HCT116 (cell line): ENCODE measurements around the gene SECISBP2L. TPM values are rescaled to one million over a fixed set of nuclear protein-coding genes. Genes with fewer than 3 reads are reported as not detected.

Source experiments
- ATAC-seq: fragments of 200-7000 bp; cut with Tn5 transposase; 2 replicates; pipeline ENCODE4 v1.9.1; 2020; ENCODE audit warnings: mild to moderate bottlenecking, moderate library complexity
- BruUV-seq: library from RNA; stranded (reverse); fragments of 400-500 nt; replicated peaks from 2 replicates; lab custom pipeline; 2021; lab: Mats Ljungman, UMichigan
- CTCF ChIA-PET: fragments of 300-600 bp; sonication (Branson Sonifier 250); formaldehyde crosslinking; loops from one replicate; lab custom pipeline; 2021; ENCODE audit warnings: antibody characterized with exemption; lab: Charles Lee
- POLR2A ChIA-PET: fragments of 300-600, 350-600 bp; sonication (Branson Sonifier 250); formaldehyde crosslinking; loops from one replicate; lab custom pipeline; 2021; ENCODE audit warnings: antibody characterized with exemption; lab: Charles Lee
- RAD21 ChIA-PET, 2 experiments: fragments of 300-600 bp; sonication (Branson Sonifier 250); formaldehyde crosslinking; loops; one replicate each; lab custom pipeline; 2023; ENCODE audit warnings: low total read pairs in 2 of 2; ENCODE audit not compliant: uncharacterized antibody in 2 of 2, unreplicated experiment in 2 of 2, low non-redundant PET in 1 of 2; lab: Charles Lee
- DNase-seq: peaks from one replicate; pipeline ENCODE4 v3.0.0-alpha.2; 2010; ENCODE audit warnings: low read depth, low spot score
- H2AFZ ChIP-seq: fragments of 200-600 bp; shearing (Covaris generic), sonication (generic); 2 replicates; pipeline ENCODE4 v1.6.1; 2017; ENCODE audit warnings: low read depth, mixed run types, mixed read lengths, antibody characterized with exemption, low read length; ENCODE audit not compliant: poor library complexity, severe bottlenecking
- H3K27ac ChIP-seq: 2 replicates; pipeline ENCODE4 v1.5.1; 2012; ENCODE audit warnings: low read depth, low read length
- H3K27me3 ChIP-seq: fragments of 200-600 bp; sonication (generic); 2 replicates; pipeline ENCODE4 v1.6.1; 2016; ENCODE audit warnings: mixed run types, low read length, mixed read lengths; ENCODE audit not compliant: insufficient read depth
- H3K36me3 ChIP-seq, 2 experiments: fragments of 200-500 bp in 1 of 2; fragments of 200-600 bp in 1 of 2; sonication (Bioruptor generic) in 1 of 2; sonication (generic) in 1 of 2; 2 replicates each; pipeline versions ENCODE4 v1.5.1 to v1.6.1; 2014 to 2016; ENCODE audit warnings: low read length in 2 of 2, inconsistent platforms in 1 of 2, mixed read lengths in 1 of 2, mixed run types in 1 of 2; ENCODE audit not compliant: insufficient read depth in 2 of 2, control insufficient read depth in 1 of 2
- H3K4me1 ChIP-seq, 2 experiments: fragments of 200-600 bp in 1 of 2; sonication (generic) in 1 of 2; 2 replicates each; pipeline versions ENCODE4 v1.5.1 to v1.6.1; 2012 to 2017; ENCODE audit warnings: low read length in 2 of 2, inconsistent platforms in 1 of 2, mild to moderate bottlenecking in 1 of 2, mixed read lengths in 1 of 2, mixed run types in 1 of 2, moderate library complexity in 1 of 2; ENCODE audit not compliant: insufficient read depth in 2 of 2, control insufficient read depth in 1 of 2
- H3K4me2 ChIP-seq: fragments of 200-600 bp; sonication (generic); 2 replicates; pipeline ENCODE4 v1.6.1; 2017; ENCODE audit warnings: mixed run types, low read length, mixed read lengths
- H3K4me3 ChIP-seq, 2 experiments: fragments of 200-600 bp in 1 of 2; sonication (generic) in 1 of 2; replicated peaks in 1 of 2; 2 replicates each; pipeline ENCODE4 v1.5.1; 2011 to 2016; ENCODE audit warnings: low read length in 2 of 2, control low read depth in 1 of 2, low read depth in 1 of 2, mild to moderate bottlenecking in 1 of 2, mixed read lengths in 1 of 2, mixed run types in 1 of 2
- H3K79me2 ChIP-seq: fragments of 200-600 bp; sonication (generic); 2 replicates; pipeline ENCODE4 v1.6.1; 2017; ENCODE audit warnings: mild to moderate bottlenecking, mixed run types, low read length, moderate library complexity, mixed read lengths; ENCODE audit not compliant: insufficient read depth
- H3K9ac ChIP-seq: fragments of 200-600 bp; sonication (generic); 2 replicates; pipeline ENCODE4 v1.6.1; 2016; ENCODE audit warnings: low read length, mixed read lengths
- H3K9me2 ChIP-seq: fragments of 200-600 bp; sonication (generic), shearing (Covaris generic); 2 replicates; pipeline ENCODE4 v1.6.1; 2017; ENCODE audit warnings: mixed run types, mild to moderate bottlenecking, moderate library complexity; ENCODE audit not compliant: insufficient read depth
- H3K9me3 ChIP-seq, 2 experiments: fragments of 200-500 bp in 1 of 2; fragments of 200-600 bp in 1 of 2; sonication (Bioruptor generic) in 1 of 2; sonication (generic) in 1 of 2; 2 replicates each; pipeline ENCODE4 v1.6.1; 2014 to 2017; ENCODE audit warnings: low read length in 2 of 2, mixed read lengths in 2 of 2, inconsistent platforms in 1 of 2, low read depth in 1 of 2, mild to moderate bottlenecking in 1 of 2, mixed run types in 1 of 2, moderate library complexity in 1 of 2; ENCODE audit not compliant: control insufficient read depth in 1 of 2, insufficient read depth in 1 of 2
- H4K20me1 ChIP-seq: fragments of 200-600 bp; sonication (generic), shearing (Covaris generic); 2 replicates; pipeline ENCODE4 v1.6.1; 2017; ENCODE audit warnings: mixed run types, mild to moderate bottlenecking, moderate library complexity; ENCODE audit not compliant: insufficient read depth
- CBX3 ChIP-seq: IDR thresholded peaks from 2 replicates; pipeline ENCODE4 v1.6.1; 2012; ENCODE audit warnings: low read depth
- CEBPB ChIP-seq: IDR thresholded peaks from 2 replicates; pipeline ENCODE4 v1.6.1; 2012; ENCODE audit warnings: low read depth
- EGR1 ChIP-seq: IDR thresholded peaks from 2 replicates; pipeline ENCODE4 v1.6.1; 2012; ENCODE audit warnings: low read depth
- ELF1 ChIP-seq: IDR thresholded peaks from 2 replicates; pipeline ENCODE4 v1.6.1; 2012; ENCODE audit warnings: low read depth, borderline replicate concordance
- EZH2 ChIP-seq: fragments of 200-600 bp; sonication (generic); IDR thresholded peaks from 2 replicates; pipeline ENCODE4 v1.6.1; 2017; ENCODE audit warnings: antibody characterized with exemption, mixed run types
- EZH2phosphoT487 ChIP-seq: fragments of 200-600 bp; IDR thresholded peaks from 2 replicates; pipeline ENCODE4 v1.6.1; 2018; ENCODE audit warnings: antibody characterized with exemption, borderline replicate concordance
- FOSL1 ChIP-seq: IDR thresholded peaks from 2 replicates; pipeline ENCODE4 v1.6.1; 2012; ENCODE audit warnings: low read depth
- JUND ChIP-seq: IDR thresholded peaks from 2 replicates; pipeline ENCODE4 v1.6.1; 2012
- SIN3A ChIP-seq: IDR thresholded peaks from 2 replicates; pipeline ENCODE4 v1.6.1; 2012; ENCODE audit warnings: low read depth
- SP1 ChIP-seq: IDR thresholded peaks from 2 replicates; pipeline ENCODE4 v1.6.1; 2012; ENCODE audit warnings: low read depth
- SRF ChIP-seq: IDR thresholded peaks from 2 replicates; pipeline ENCODE4 v1.6.1; 2012; ENCODE audit warnings: low read depth
- TCF7L2 ChIP-seq: IDR thresholded peaks from 2 replicates; pipeline ENCODE4 v1.7.0; 2011; ENCODE audit warnings: borderline replicate concordance, inconsistent platforms; ENCODE audit not compliant: insufficient read depth, insufficient read length; ENCODE audit errors: extremely low read depth
- ZFX ChIP-seq: fragments of 450-650 bp; IDR thresholded peaks from 2 replicates; pipeline ENCODE4 v1.6.1; 2017
- ZNF274 ChIP-seq: fragments of 200-500 bp; sonication (Bioruptor generic); IDR thresholded peaks from 2 replicates; pipeline ENCODE4 v1.6.1; 2014; ENCODE audit warnings: mild to moderate bottlenecking, low read depth, low read length, inconsistent platforms
- intact Hi-C: fragments of 100-400 bp; cut with micrococcal nuclease; formaldehyde crosslinking; loops from 2 replicates; pipeline ENCODE4 v1.10.0; 2022
- total RNA-seq: library from RNA; stranded (reverse); gene quantifications from one replicate; pipeline ENCODE4 v1.2.1, GENCODE V29; 2021; ENCODE audit not compliant: unreplicated experiment
- TF ChIP-seq, protein P1 (sequence below): IDR thresholded peaks from 2 replicates; pipeline ENCODE4 v1.6.1; 2012; ENCODE audit warnings: low read depth
- TF ChIP-seq, protein P2 (sequence below), 3 experiments: fragments of 200-600 bp in 1 of 3; sonication (generic) in 1 of 3; IDR thresholded peaks in 2 of 3; conservative IDR thresholded peaks in 1 of 3; 2 replicates each; pipeline ENCODE4 v1.5.1; 2012 to 2017; ENCODE audit warnings: low read depth in 2 of 3, low read length in 2 of 3, antibody characterized with exemption in 1 of 3, borderline replicate concordance in 1 of 3, control low read depth in 1 of 3, mild to moderate bottlenecking in 1 of 3, mixed read lengths in 1 of 3, mixed run types in 1 of 3, moderate library complexity in 1 of 3; ENCODE audit not compliant: insufficient read depth in 1 of 3
- TF ChIP-seq, protein P3 (sequence below): IDR thresholded peaks from 2 replicates; pipeline ENCODE4 v1.6.1; 2012
- TF ChIP-seq, protein P4 (sequence below): IDR thresholded peaks from 2 replicates; pipeline ENCODE4 v1.6.1; 2011; ENCODE audit warnings: mild to moderate bottlenecking, low read length, moderate library complexity; ENCODE audit not compliant: insufficient replicate concordance; ENCODE audit errors: extremely low read depth

Gene SECISBP2L
- total RNA-seq, 1 experiment from 2014 or later, result 22.9 TPM

DNA sequence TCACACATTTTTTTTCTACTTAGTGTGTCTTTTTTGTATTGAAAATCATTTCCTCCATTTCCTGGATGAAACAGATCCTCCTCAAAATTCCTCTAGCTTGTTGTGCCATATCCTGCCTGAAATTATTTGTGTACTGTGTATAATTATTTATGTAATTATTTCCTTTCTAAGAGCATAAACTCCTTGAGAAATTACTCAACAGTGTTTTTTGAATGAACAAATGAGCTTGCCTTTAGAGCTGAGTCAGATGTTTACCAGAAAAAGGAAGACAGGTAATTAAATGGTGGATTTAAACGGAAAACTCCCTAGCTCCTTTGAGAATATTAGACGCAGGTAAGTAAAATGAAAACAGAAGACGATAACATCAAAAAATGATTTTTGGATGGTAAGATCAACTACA, 13.2 kb upstream of the SECISBP2L start:
- H3K4me1 ChIP-seq, result no peaks in the 10 kb centered on the region
- no peak overlapping the region for H3K9ac ChIP-seq
- H3K79me2 ChIP-seq, result no peaks in the 10 kb centered on the region
- H4K20me1 ChIP-seq, result no peaks in the 10 kb centered on the region
- POLR2A ChIA-PET, result no interaction called here
- H2AFZ ChIP-seq, result no peak overlapping the region
- H3K4me2 ChIP-seq, result no peak overlapping the region
- DNase-seq (no peak), ATAC-seq (no peak)
- no peaks in the 10 kb centered on the region for H3K27me3 ChIP-seq
- H3K9me2 ChIP-seq, result no peaks in the 10 kb centered on the region
- CTCF ChIA-PET, result interaction anchor here (1.9 kb wide), 1 partner anchor 9 kb away, joined by 4 read pairs; no protein-coding TSS in a partner anchor
- intact Hi-C loops, result no loop called here
- H3K9me3 ChIP-seq, result no peaks in the 10 kb centered on the region
- RAD21 ChIA-PET, result no interaction called here
- H3K36me3 ChIP-seq, result no peaks in the 10 kb centered on the region
- H3K4me3 ChIP-seq, result no peak overlapping the region
- TF ChIP-seq ELF1 (no peak), SP1 (no peak), FOSL1 (no peak), EZH2phosphoT487 (no peak), ZNF274 (no peak), SIN3A (no peak), CEBPB (no peak), CBX3 (no peak), ZFX (no peak), EGR1 (no peak), JUND (no peak), EZH2 (no peak), SRF (no peak), TCF7L2 (no peak)
- TF ChIP-seq, protein P1, sequence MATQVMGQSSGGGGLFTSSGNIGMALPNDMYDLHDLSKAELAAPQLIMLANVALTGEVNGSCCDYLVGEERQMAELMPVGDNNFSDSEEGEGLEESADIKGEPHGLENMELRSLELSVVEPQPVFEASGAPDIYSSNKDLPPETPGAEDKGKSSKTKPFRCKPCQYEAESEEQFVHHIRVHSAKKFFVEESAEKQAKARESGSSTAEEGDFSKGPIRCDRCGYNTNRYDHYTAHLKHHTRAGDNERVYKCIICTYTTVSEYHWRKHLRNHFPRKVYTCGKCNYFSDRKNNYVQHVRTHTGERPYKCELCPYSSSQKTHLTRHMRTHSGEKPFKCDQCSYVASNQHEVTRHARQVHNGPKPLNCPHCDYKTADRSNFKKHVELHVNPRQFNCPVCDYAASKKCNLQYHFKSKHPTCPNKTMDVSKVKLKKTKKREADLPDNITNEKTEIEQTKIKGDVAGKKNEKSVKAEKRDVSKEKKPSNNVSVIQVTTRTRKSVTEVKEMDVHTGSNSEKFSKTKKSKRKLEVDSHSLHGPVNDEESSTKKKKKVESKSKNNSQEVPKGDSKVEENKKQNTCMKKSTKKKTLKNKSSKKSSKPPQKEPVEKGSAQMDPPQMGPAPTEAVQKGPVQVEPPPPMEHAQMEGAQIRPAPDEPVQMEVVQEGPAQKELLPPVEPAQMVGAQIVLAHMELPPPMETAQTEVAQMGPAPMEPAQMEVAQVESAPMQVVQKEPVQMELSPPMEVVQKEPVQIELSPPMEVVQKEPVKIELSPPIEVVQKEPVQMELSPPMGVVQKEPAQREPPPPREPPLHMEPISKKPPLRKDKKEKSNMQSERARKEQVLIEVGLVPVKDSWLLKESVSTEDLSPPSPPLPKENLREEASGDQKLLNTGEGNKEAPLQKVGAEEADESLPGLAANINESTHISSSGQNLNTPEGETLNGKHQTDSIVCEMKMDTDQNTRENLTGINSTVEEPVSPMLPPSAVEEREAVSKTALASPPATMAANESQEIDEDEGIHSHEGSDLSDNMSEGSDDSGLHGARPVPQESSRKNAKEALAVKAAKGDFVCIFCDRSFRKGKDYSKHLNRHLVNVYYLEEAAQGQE, result no peak
- TF ChIP-seq, protein P2, sequence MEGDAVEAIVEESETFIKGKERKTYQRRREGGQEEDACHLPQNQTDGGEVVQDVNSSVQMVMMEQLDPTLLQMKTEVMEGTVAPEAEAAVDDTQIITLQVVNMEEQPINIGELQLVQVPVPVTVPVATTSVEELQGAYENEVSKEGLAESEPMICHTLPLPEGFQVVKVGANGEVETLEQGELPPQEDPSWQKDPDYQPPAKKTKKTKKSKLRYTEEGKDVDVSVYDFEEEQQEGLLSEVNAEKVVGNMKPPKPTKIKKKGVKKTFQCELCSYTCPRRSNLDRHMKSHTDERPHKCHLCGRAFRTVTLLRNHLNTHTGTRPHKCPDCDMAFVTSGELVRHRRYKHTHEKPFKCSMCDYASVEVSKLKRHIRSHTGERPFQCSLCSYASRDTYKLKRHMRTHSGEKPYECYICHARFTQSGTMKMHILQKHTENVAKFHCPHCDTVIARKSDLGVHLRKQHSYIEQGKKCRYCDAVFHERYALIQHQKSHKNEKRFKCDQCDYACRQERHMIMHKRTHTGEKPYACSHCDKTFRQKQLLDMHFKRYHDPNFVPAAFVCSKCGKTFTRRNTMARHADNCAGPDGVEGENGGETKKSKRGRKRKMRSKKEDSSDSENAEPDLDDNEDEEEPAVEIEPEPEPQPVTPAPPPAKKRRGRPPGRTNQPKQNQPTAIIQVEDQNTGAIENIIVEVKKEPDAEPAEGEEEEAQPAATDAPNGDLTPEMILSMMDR (IDR thresholded peaks at IDR 0.05 in 2 of 3, conservative IDR thresholded peaks at IDR 0.05 in 1 of 3; ENCODE audit: borderline replicate concordance in 1 of 3, insufficient read depth in 1 of 3, low read depth in 2 of 3, low read length in 2 of 3), result no peak
- TF ChIP-seq, protein P3, sequence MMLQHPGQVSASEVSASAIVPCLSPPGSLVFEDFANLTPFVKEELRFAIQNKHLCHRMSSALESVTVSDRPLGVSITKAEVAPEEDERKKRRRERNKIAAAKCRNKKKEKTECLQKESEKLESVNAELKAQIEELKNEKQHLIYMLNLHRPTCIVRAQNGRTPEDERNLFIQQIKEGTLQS, result no peak
- TF ChIP-seq, protein P4, sequence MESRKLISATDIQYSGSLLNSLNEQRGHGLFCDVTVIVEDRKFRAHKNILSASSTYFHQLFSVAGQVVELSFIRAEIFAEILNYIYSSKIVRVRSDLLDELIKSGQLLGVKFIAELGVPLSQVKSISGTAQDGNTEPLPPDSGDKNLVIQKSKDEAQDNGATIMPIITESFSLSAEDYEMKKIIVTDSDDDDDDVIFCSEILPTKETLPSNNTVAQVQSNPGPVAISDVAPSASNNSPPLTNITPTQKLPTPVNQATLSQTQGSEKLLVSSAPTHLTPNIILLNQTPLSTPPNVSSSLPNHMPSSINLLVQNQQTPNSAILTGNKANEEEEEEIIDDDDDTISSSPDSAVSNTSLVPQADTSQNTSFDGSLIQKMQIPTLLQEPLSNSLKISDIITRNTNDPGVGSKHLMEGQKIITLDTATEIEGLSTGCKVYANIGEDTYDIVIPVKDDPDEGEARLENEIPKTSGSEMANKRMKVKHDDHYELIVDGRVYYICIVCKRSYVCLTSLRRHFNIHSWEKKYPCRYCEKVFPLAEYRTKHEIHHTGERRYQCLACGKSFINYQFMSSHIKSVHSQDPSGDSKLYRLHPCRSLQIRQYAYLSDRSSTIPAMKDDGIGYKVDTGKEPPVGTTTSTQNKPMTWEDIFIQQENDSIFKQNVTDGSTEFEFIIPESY, result no peak
- TF ChIP-seq, all 23 proteins: peak for 0
- H3K27ac ChIP-seq, result no peak overlapping the region
- no TSS peak for BruUV-seq
